HG03060 (cell line): ENCODE data around the gene GLDN.

Source experiments
- ATAC-seq: cut with Tn5 transposase; IDR thresholded peaks from one replicate; pipeline ENCODE4 v1.9.1; 2021; ENCODE audit warnings: low read depth, moderate number of reproducible peaks; ENCODE audit not compliant: unreplicated experiment

Gene GLDN

GRCh38 chr15:51341366-51342226 lies at the start of gene GLDN:
Gene GLDN, plus strand, starts transcription at chr15:51341655. Its CDS starts 30 bp downstream, at chr15:51341685.
- ATAC-seq, result no peak

GRCh38 chr15:51298620-51299019 lies 42.8 kb upstream of the GLDN start:
- ATAC-seq, result no peak

- no peak for ATAC-seq
Measured at GRCh38 chr15:51299187-51300015, 42.1 kb upstream of the GLDN start.

- ATAC-seq, result no peak
Measured at GRCh38 chr15:51302480-51302879, 39.0 kb upstream of the GLDN start.

- no peak for ATAC-seq
Measured at GRCh38 chr15:51303462-51303980, 37.9 kb upstream of the GLDN start.

GRCh38 chr15:51307325-51307724 lies 34.1 kb upstream of the GLDN start:
- no peak for ATAC-seq

GRCh38 chr15:51307811-51308210 lies 33.6 kb upstream of the GLDN start:
- ATAC-seq, result no peak

- ATAC-seq, result no peak
Measured at GRCh38 chr15:51310064-51310463, 31.4 kb upstream of the GLDN start.

- ATAC-seq, result no peak
Measured at GRCh38 chr15:51311510-51311909, 29.9 kb upstream of the GLDN start.

- ATAC-seq, result no peak
Measured at GRCh38 chr15:51312166-51313073, 29.0 kb upstream of the GLDN start.

GRCh38 chr15:51313074-51313393 lies 28.4 kb upstream of the GLDN start:
- ATAC-seq, result no peak

- no peak for ATAC-seq
Measured at GRCh38 chr15:51313644-51314280, 27.7 kb upstream of the GLDN start.

- ATAC-seq, result no peak
Measured at GRCh38 chr15:51314391-51315337, 26.8 kb upstream of the GLDN start.

GRCh38 chr15:51315726-51316125 lies 25.7 kb upstream of the GLDN start:
- no peak for ATAC-seq

- ATAC-seq, result no peak
Measured at GRCh38 chr15:51316636-51317035, 24.8 kb upstream of the GLDN start.

- no peak for ATAC-seq
Measured at GRCh38 chr15:51318382-51319150, 22.9 kb upstream of the GLDN start.

- ATAC-seq, result no peak
Measured at GRCh38 chr15:51319539-51319938, 21.9 kb upstream of the GLDN start.

GRCh38 chr15:51320843-51321242 lies 20.6 kb upstream of the GLDN start:
- no peak for ATAC-seq
